ENCODE results near the gene SOD3. TPM values are rescaled to one million over a fixed set of nuclear protein-coding genes. Genes with fewer than 3 reads are reported as not detected.

Gene SOD3
- total and polyA plus RNA-seq, 10 donors = 4.0 to 28.8 (median 14.4) TPM

- peaks cover 0 to 20% (median 3%) of the 10 kb centered on the region in 6 donors for H3K4me1 ChIP-seq
- H3K4me3 ChIP-seq = peak overlapping the region in 1 of 8 donors; percentile 38
These were observed 5.9 kb downstream of the SOD3 start for GRCh38 chr4:24801136-24801855.

GRCh38 chr4:24802648-24803047 lies 7.3 kb downstream of the SOD3 start:
- TF ChIP-seq, protein P1, sequence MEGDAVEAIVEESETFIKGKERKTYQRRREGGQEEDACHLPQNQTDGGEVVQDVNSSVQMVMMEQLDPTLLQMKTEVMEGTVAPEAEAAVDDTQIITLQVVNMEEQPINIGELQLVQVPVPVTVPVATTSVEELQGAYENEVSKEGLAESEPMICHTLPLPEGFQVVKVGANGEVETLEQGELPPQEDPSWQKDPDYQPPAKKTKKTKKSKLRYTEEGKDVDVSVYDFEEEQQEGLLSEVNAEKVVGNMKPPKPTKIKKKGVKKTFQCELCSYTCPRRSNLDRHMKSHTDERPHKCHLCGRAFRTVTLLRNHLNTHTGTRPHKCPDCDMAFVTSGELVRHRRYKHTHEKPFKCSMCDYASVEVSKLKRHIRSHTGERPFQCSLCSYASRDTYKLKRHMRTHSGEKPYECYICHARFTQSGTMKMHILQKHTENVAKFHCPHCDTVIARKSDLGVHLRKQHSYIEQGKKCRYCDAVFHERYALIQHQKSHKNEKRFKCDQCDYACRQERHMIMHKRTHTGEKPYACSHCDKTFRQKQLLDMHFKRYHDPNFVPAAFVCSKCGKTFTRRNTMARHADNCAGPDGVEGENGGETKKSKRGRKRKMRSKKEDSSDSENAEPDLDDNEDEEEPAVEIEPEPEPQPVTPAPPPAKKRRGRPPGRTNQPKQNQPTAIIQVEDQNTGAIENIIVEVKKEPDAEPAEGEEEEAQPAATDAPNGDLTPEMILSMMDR (IDR thresholded peaks at IDR 0.05 in 8 of 11, conservative IDR thresholded peaks at IDR 0.05 in 3 of 11) = no peak
- TF ChIP-seq POLR2A (IDR thresholded peaks at IDR 0.05) (no peak), POLR2AphosphoS5 (IDR thresholded peaks at IDR 0.05) (no peak)
- Histone ChIP-seq H3K27me3 (replicated peaks in 1 of 7) (peaks cover 0 to 52% (median 19%) of the 10 kb centered on the region in 7 donors), H3K36me3 (peaks cover 0 to 3% (median 0%) of the 10 kb centered on the region in 6 donors), H3K9me3 (no peaks in the 10 kb centered on the region), H3K4me3 (no peak overlapping the region), H3K27ac (no peak overlapping the region), H3K4me1 (peaks cover 0 to 20% (median 3%) of the 10 kb centered on the region in 6 donors)
- DNase-seq = no peak
- intact Hi-C loops (cut with DNase I; ENCODE audit: low total_unique reads) = no loop called here
- 86 to 90% (median 88%) methylated on average over 6 of the region's 6 CpGs for WGBS, 5 donors

More at GRCh38 chr4:24801136-24801855, 5.9 kb downstream of the SOD3 start:
- peaks cover 0 to 63% (median 19%) of the 10 kb centered on the region in 7 donors for H3K27me3 ChIP-seq (replicated peaks in 1 of 7)
- no peak for DNase-seq
- no peak overlapping the region for H3K27ac ChIP-seq
- intact Hi-C loops (cut with DNase I; ENCODE audit: low total_unique reads) = no loop called here
- no peaks in the 10 kb centered on the region for H3K9me3 ChIP-seq
- TF ChIP-seq POLR2AphosphoS5 (IDR thresholded peaks at IDR 0.05) (no peak), POLR2A (IDR thresholded peaks at IDR 0.05) (no peak)
- TF ChIP-seq, protein P1 (IDR thresholded peaks at IDR 0.05 in 8 of 11, conservative IDR thresholded peaks at IDR 0.05 in 3 of 11) = no peak
- 77 to 83% (median 82%) methylated on average over 10 of the region's 10 CpGs for WGBS, 5 donors
- H3K36me3 ChIP-seq = no peaks in the 10 kb centered on the region

- Histone ChIP-seq H3K27me3 (replicated peaks in 1 of 7) (peaks cover 0 to 27% (median 7%) of the 10 kb centered on the region in 7 donors), H3K4me3 (no peak overlapping the region), H3K4me1 (peaks cover 0 to 12% (median 0%) of the 10 kb centered on the region in 6 donors), H3K27ac (no peak overlapping the region), H3K36me3 (peaks cover 0 to 15% (median 6%) of the 10 kb centered on the region in 6 donors), H3K9me3 (no peaks in the 10 kb centered on the region)
- 79 to 97% (median 91%) methylated on average over 5 of the region's 5 CpGs for WGBS, 5 donors
- no peak for DNase-seq
- intact Hi-C loops (cut with DNase I; ENCODE audit: low total_unique reads) = no loop called here
- TF ChIP-seq POLR2A (IDR thresholded peaks at IDR 0.05) = no peak
- TF ChIP-seq POLR2AphosphoS5 (IDR thresholded peaks at IDR 0.05) = no peak
- TF ChIP-seq, protein P1 (IDR thresholded peaks at IDR 0.05 in 8 of 11, conservative IDR thresholded peaks at IDR 0.05 in 3 of 11) = no peak
These were observed 9.7 kb downstream of the SOD3 start for GRCh38 chr4:24805067-24805466.

DNA sequence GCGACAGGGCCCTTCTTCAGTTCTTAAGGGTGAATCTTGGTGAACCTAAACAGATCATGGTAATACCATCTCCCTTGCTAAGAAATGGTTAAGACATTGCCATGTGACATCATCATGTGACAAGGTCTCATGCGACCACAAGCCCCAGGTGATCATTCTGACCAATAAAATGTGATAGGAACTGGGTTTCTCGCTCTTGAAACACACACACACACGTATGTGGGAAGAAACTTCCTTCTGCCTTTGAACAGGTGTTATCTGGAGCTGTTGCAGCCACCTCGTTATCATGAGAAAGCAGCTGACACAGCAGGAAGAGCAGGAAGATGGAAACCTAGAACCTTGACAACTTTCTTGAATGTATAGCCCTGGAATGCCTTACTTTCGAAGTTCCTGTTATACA lies 10.2 kb downstream of the SOD3 start:
- 38 to 54% (median 41%) methylated on average over 6 of the region's 6 CpGs for WGBS, 5 donors
- Histone ChIP-seq H3K27ac (no peak overlapping the region), H3K4me3 (no peak overlapping the region), H3K9me3 (no peaks in the 10 kb centered on the region), H3K4me1 (peaks cover 0 to 7% (median 0%) of the 10 kb centered on the region in 6 donors), H3K27me3 (replicated peaks in 1 of 7) (peaks cover 0 to 22% (median 3%) of the 10 kb centered on the region in 7 donors), H3K36me3 (peaks cover 0 to 15% (median 6%) of the 10 kb centered on the region in 6 donors)
- intact Hi-C loops (cut with DNase I; ENCODE audit: low total_unique reads) = no loop called here
- no peak for TF ChIP-seq POLR2AphosphoS5 (IDR thresholded peaks at IDR 0.05)
- TF ChIP-seq POLR2A (IDR thresholded peaks at IDR 0.05) = no peak
- TF ChIP-seq, protein P1 (IDR thresholded peaks at IDR 0.05 in 8 of 11, conservative IDR thresholded peaks at IDR 0.05 in 3 of 11) = no peak
- DNase-seq = no peak

All from spleen (tissue), 11 donors.